RWPE2 (cell line): ENCODE measurements around the gene NKX2-3.

Experiments used
- ATAC-seq: fragments of 200-7000 bp; cut with Tn5 transposase; 3 replicates; pipeline ENCODE4 v1.9.1; 2021; ENCODE audit warnings: low read depth
- DNase-seq: peaks from one replicate; pipeline ENCODE4 v3.0.0-alpha.2; 2020; ENCODE audit warnings: low spot score
- H3K27ac ChIP-seq: fragments of 450-650 bp; 2 replicates; pipeline ENCODE4 v1.5.1; 2017; ENCODE audit warnings: mild to moderate bottlenecking; ENCODE audit not compliant: poor library complexity, severe bottlenecking
- H3K27me3 ChIP-seq: fragments of 250-450 bp; sonication (Bioruptor Pico); 2 replicates; pipeline ENCODE4 v1.5.1; 2021; ENCODE audit warnings: mild to moderate bottlenecking, moderate library complexity; ENCODE audit not compliant: insufficient read depth, poor library complexity, severe bottlenecking
- H3K36me3 ChIP-seq: fragments of 250-450 bp; sonication (Bioruptor Pico); 2 replicates; pipeline ENCODE4 v1.5.1; 2020; ENCODE audit warnings: low read depth, mild to moderate bottlenecking, moderate library complexity
- H3K4me1 ChIP-seq: fragments of 250-450 bp; sonication (Bioruptor Pico); 2 replicates; pipeline ENCODE4 v1.5.1; 2021; ENCODE audit warnings: mild to moderate bottlenecking, moderate library complexity; ENCODE audit not compliant: insufficient read depth, poor library complexity, severe bottlenecking
- H3K4me3 ChIP-seq: fragments of 250-450 bp; sonication (Bioruptor Pico); 2 replicates; pipeline ENCODE4 v1.5.1; 2021; ENCODE audit warnings: mild to moderate bottlenecking, moderate library complexity; ENCODE audit not compliant: severe bottlenecking
- H3K9me3 ChIP-seq: fragments of 250-450 bp; sonication (Bioruptor Pico); 2 replicates; pipeline ENCODE4 v1.5.1; 2021; ENCODE audit warnings: mild to moderate bottlenecking, moderate library complexity; ENCODE audit not compliant: severe bottlenecking
- TF ChIP-seq, protein P1 (sequence below): fragments of 450-650 bp; IDR thresholded peaks from one replicate; pipeline ENCODE4 v1.5.1; 2017; ENCODE audit warnings: mild to moderate bottlenecking, moderate library complexity; ENCODE audit not compliant: poor library complexity, severe bottlenecking

Gene NKX2-3

DNA sequence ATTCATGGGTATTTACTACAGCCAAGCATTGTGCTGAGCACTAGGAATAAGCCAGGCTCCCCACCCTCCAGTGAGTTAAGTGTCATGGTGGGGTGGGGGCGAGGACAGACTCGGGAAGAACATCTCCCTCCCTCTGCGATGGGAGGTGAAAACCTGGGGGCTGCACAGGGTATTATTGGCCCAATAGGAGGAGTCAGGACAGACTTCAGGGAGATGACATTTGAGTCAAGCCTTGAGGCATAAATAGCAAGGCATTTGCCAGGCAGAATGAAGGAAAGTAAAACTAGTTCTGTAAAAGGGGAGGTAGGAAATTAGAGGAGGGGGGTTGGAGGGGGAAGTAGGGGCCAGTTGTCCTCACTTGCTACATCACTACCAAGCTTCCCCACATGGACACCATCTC, 18.9 kb downstream of the NKX2-3 start:
- Histone ChIP-seq H3K4me1 (no peaks in the 10 kb centered on the region), H3K27me3 (peaks cover 4% of the 10 kb centered on the region), H3K27ac (no peak overlapping the region), H3K36me3 (no peaks in the 10 kb centered on the region), H3K4me3 (no peak overlapping the region), H3K9me3 (no peaks in the 10 kb centered on the region)
- ATAC-seq (no peak), DNase-seq (no peak)
- TF ChIP-seq, protein P1, sequence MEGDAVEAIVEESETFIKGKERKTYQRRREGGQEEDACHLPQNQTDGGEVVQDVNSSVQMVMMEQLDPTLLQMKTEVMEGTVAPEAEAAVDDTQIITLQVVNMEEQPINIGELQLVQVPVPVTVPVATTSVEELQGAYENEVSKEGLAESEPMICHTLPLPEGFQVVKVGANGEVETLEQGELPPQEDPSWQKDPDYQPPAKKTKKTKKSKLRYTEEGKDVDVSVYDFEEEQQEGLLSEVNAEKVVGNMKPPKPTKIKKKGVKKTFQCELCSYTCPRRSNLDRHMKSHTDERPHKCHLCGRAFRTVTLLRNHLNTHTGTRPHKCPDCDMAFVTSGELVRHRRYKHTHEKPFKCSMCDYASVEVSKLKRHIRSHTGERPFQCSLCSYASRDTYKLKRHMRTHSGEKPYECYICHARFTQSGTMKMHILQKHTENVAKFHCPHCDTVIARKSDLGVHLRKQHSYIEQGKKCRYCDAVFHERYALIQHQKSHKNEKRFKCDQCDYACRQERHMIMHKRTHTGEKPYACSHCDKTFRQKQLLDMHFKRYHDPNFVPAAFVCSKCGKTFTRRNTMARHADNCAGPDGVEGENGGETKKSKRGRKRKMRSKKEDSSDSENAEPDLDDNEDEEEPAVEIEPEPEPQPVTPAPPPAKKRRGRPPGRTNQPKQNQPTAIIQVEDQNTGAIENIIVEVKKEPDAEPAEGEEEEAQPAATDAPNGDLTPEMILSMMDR, result no peak

DNA sequence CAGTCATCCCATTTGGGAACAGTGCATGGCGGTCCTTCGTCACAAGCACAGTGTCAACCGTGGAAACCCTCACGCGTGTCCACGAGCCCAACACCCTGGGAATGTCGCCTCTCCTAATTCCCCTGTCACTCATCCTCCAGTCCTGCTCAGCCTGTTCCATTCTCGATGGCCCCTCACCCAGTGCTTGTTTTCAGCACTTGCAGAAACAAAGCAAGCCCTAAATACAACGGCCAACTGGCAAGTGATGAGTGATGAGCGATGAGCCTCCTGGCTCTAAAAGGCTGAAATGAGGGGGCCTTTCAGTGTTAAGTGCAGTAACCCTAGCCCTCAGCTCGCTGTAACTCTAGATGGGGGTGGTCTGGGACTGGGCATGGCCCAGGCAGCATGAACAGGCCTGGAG, 22.6 kb downstream of the NKX2-3 start:
- Histone ChIP-seq H3K4me3 (no peak overlapping the region), H3K4me1 (no peaks in the 10 kb centered on the region), H3K27me3 (peaks cover 4% of the 10 kb centered on the region), H3K36me3 (no peaks in the 10 kb centered on the region), H3K9me3 (no peaks in the 10 kb centered on the region), H3K27ac (no peak overlapping the region)
- TF ChIP-seq, protein P1, result no peak
- ATAC-seq, result no peak
- no peak for DNase-seq

DNA sequence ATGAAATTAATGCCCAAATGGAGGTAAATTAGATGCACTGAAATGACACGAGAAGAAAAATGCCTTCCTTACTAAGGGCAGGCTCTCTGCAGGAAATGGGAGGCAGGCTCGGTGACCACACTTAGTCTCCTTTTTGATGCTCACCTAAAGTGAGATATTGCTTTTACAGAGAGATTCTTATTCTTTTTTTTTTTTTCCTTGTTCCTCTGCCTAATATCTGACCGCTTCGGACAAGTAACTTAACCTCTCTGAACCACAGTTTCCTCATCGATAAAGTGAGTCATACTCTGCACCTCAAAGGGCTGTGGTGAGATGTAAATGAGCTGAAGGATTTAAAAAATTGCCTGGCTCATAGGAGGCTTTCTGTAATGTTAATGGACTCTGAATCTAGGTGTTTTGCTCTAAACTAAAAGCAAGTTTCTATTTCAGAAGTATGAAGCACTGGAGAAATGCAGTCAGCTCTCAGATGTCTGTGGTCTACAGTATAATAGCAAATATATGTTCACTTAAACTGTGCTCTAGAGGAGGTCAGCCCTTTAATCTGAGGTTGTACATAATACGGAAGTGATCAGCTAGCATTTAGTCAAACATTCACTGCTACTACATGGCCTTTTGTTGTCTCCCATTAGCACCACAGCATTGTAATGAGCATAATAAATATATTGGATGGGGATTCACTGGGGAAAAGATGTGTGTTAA, 23.2 kb downstream of the NKX2-3 start:
- TF ChIP-seq, protein P1, result no peak
- H3K4me3 ChIP-seq, result no peak overlapping the region
- H3K36me3 ChIP-seq, result no peaks in the 10 kb centered on the region
- no peak overlapping the region for H3K27ac ChIP-seq
- peaks cover 4% of the 10 kb centered on the region for H3K27me3 ChIP-seq
- no peaks in the 10 kb centered on the region for H3K4me1 ChIP-seq
- no peaks in the 10 kb centered on the region for H3K9me3 ChIP-seq
- no peak for ATAC-seq
- DNase-seq, result no peak

DNA sequence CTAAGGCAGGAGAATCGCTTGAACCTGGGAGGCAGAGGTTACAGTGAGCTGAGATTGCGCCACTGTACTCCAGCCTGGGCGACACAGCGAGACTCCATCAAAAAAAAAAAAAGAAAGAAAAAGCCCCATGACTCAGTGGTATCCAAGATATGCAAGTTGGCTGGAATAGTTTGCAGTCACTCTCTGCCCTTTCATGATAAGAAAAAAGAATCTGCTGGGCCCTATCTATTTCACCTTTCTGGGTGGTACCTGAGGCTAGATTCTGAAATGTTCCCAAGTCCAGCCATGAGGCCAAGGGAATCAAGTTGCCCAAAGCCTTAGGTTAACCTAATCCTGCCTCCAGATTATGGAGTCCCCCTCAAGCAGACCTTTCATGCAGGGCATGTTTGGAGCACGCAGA, 24.3 kb downstream of the NKX2-3 start:
- Histone ChIP-seq H3K4me1 (no peaks in the 10 kb centered on the region), H3K27me3 (peaks cover 4% of the 10 kb centered on the region), H3K36me3 (no peaks in the 10 kb centered on the region), H3K9me3 (no peaks in the 10 kb centered on the region), H3K27ac (no peak overlapping the region), H3K4me3 (no peak overlapping the region)
- TF ChIP-seq, protein P1, result no peak
- DNase-seq (no peak), ATAC-seq (no peak)

DNA sequence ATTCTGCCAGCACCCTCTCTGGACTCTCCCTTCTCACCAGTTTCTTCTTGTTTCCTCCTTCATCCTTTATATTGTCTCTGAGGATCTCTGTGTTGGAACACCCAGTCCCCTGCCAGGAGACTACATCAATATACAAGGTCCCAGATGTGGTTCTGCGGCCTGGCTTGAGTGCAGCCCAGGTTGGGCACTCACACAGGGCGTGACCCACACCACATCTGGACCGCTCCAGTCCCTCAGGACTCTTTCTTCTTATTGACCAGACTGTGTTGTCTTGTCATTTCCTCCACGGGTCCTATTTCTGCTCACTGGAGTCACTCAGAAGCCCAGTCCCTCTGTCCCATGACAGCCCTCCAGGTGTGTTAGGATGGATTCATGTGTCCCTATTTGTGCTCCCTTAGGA, 26.0 kb downstream of the NKX2-3 start:
- H3K27ac ChIP-seq, result no peak overlapping the region
- H3K4me1 ChIP-seq, result no peaks in the 10 kb centered on the region
- H3K36me3 ChIP-seq, result no peaks in the 10 kb centered on the region
- peaks cover 4% of the 10 kb centered on the region for H3K27me3 ChIP-seq
- DNase-seq (no peak), ATAC-seq (no peak)
- H3K9me3 ChIP-seq, result no peaks in the 10 kb centered on the region
- TF ChIP-seq, protein P1, result no peak
- H3K4me3 ChIP-seq, result no peak overlapping the region
